ENCODE measurements around the gene SRD5A1.

SRD5A1 gene

DNA sequence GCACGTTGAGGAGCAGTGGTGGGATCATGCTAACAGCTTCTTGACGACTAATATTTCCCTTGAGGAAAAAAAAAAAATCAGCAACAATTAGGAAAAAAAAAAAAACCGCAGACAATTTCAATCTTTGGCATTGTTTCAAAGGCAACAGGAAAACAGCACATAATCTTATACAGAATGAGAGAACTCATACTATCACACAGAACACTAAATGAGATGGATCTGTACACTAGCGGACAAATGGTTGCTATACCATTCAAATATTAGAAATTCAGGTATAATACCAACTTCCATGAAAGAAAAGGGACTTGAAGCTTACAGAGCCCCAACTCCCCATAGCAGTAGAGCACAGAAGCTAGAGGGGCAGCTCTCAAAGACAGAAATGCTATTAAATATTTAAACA, 10.0 kb upstream of the SRD5A1 start:
- Histone ChIP-seq H3K4me3 (ENCODE audit: insufficient read depth, low read depth, low read length, poor library complexity, severe bottlenecking) (no peak overlapping the region), H3K4me1 (ENCODE audit: control insufficient read depth, insufficient read depth, low read length, poor library complexity, severe bottlenecking) (no peaks in the 10 kb centered on the region), H3K27me3 (replicated peaks; ENCODE audit: control insufficient read depth, insufficient read depth, low read length, poor library complexity, severe bottlenecking) (no peaks in the 10 kb centered on the region), H3K27ac (ENCODE audit: insufficient read depth, low read length, poor library complexity, severe bottlenecking) (no peak overlapping the region), H3K36me3 (ENCODE audit: control insufficient read depth, insufficient read depth, low read length) (peaks cover 66% of the 10 kb centered on the region), H3K9me3 (ENCODE audit: control insufficient read depth, low read length) (no peaks in the 10 kb centered on the region)
- no peak for DNase-seq

DNA sequence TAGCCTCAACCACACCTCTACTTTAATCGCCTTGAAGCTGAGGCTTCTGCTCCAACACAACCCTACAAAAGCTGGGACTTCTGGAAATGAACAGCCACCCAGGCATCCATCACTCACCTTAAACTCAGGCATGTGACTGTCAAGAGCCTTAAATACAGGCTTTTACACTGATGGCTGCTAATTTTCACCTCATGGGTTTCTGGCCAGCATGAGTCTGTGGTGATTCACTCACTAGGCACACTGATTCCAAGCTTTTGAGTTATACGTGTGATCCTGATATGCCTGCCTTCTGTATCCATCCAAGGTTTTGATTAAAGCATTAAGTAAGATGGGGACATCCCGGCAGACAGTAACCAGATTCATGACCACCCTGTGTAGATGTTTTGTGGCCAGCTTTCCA, 9.3 kb upstream of the SRD5A1 start:
- Histone ChIP-seq H3K27me3 (replicated peaks; ENCODE audit: control insufficient read depth, insufficient read depth, low read length, poor library complexity, severe bottlenecking) (no peaks in the 10 kb centered on the region), H3K36me3 (ENCODE audit: control insufficient read depth, insufficient read depth, low read length) (peaks cover 66% of the 10 kb centered on the region), H3K4me1 (ENCODE audit: control insufficient read depth, insufficient read depth, low read length, poor library complexity, severe bottlenecking) (no peaks in the 10 kb centered on the region), H3K4me3 (ENCODE audit: insufficient read depth, low read depth, low read length, poor library complexity, severe bottlenecking) (no peak overlapping the region), H3K27ac (ENCODE audit: insufficient read depth, low read length, poor library complexity, severe bottlenecking) (no peak overlapping the region), H3K9me3 (ENCODE audit: control insufficient read depth, low read length) (no peaks in the 10 kb centered on the region)
- no peak for DNase-seq

DNA sequence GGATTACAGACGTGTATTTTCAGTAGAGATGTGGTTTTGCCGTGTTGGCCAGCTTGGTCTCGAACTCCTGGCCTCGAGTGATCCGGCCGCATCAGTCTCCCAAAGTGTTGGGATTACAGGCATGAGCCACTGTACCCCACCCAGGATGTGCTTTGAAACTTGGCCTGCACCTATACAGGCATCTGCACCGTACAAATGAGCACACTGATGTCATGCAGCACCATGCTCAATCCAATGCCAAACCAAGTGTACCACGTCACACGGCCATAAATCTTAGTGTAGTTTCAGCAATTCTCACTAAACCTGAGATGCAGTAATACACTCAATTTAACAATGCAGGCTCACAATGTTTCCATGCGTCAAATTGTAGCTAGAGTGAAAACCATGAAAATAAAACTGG, 6.7 kb upstream of the SRD5A1 start:
- no peak for DNase-seq
- Histone ChIP-seq H3K27ac (ENCODE audit: insufficient read depth, low read length, poor library complexity, severe bottlenecking) (no peak overlapping the region), H3K4me3 (ENCODE audit: insufficient read depth, low read depth, low read length, poor library complexity, severe bottlenecking) (no peak overlapping the region), H3K36me3 (ENCODE audit: control insufficient read depth, insufficient read depth, low read length) (peaks cover 65% of the 10 kb centered on the region), H3K27me3 (replicated peaks; ENCODE audit: control insufficient read depth, insufficient read depth, low read length, poor library complexity, severe bottlenecking) (no peaks in the 10 kb centered on the region), H3K9me3 (ENCODE audit: control insufficient read depth, low read length) (no peaks in the 10 kb centered on the region), H3K4me1 (ENCODE audit: control insufficient read depth, insufficient read depth, low read length, poor library complexity, severe bottlenecking) (peaks cover 5% of the 10 kb centered on the region)

DNA sequence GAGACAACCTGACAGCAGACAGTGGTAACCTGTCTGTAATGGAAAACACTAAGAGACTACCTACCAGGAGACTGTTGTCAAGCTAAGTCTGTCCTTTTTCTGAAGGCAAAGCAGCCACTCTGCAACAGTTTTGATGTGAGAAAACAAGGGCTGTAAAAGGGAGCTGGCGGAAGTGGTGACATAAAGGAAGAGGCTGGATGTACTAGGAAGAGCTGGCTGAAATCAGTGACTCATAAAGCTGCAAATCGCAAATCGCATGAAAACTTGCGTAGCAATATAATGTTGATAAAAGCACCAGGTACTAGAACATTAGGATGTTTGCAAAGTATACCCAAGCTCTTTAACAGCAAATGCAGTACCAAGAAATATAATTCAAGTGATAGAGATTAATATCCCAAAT, 1.8 kb upstream of the SRD5A1 start:
- H3K36me3 ChIP-seq (ENCODE audit: control insufficient read depth, insufficient read depth, low read length) = peaks cover 30% of the 10 kb centered on the region
- H3K4me1 ChIP-seq (ENCODE audit: control insufficient read depth, insufficient read depth, low read length, poor library complexity, severe bottlenecking) = peaks cover 17% of the 10 kb centered on the region
- H3K9me3 ChIP-seq (ENCODE audit: control insufficient read depth, low read length) = no peaks in the 10 kb centered on the region
- DNase-seq = no peak
- no peak overlapping the region for H3K27ac ChIP-seq (ENCODE audit: insufficient read depth, low read length, poor library complexity, severe bottlenecking)
- H3K4me3 ChIP-seq (ENCODE audit: insufficient read depth, low read depth, low read length, poor library complexity, severe bottlenecking) = peak overlapping the region; percentile 96
- H3K27me3 ChIP-seq (replicated peaks; ENCODE audit: control insufficient read depth, insufficient read depth, low read length, poor library complexity, severe bottlenecking) = no peaks in the 10 kb centered on the region

DNA sequence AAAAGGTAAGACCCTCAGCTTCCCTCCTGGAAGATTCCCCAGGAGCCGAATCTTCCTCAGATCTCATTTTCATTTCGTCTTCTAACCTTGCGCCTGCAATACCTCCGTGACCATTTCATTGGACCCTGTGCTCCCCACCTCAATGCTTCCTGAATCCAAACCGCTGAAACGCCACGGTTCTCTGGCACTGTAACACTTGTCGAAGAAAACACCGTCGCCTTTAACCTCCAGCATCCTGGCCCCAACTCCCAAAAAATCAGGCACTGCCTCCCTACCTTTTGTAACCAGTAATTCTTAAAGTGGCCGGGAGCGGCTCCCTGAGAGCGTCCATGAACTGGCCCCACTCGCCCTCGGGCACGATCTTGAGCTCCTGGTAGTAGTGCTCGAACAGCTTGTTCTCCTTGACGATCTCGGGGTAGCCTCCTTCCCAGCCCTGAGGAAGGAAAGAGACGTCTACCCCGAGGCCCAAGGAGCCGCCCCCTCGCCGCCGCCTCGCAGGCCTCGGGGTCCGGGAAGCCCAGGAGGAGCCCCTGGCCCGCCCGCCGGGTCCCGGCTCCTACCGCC, 834 bp upstream of the SRD5A1 start:
- DNase-seq = no peak
- H3K27me3 ChIP-seq (replicated peaks; ENCODE audit: control insufficient read depth, insufficient read depth, low read length, poor library complexity, severe bottlenecking) = no peaks in the 10 kb centered on the region
- H3K27ac ChIP-seq (ENCODE audit: insufficient read depth, low read length, poor library complexity, severe bottlenecking) = peak overlapping the region; percentile 86
- H3K9me3 ChIP-seq (ENCODE audit: control insufficient read depth, low read length) = no peaks in the 10 kb centered on the region
- H3K36me3 ChIP-seq (ENCODE audit: control insufficient read depth, insufficient read depth, low read length) = peaks cover 21% of the 10 kb centered on the region
- peaks cover 17% of the 10 kb centered on the region for H3K4me1 ChIP-seq (ENCODE audit: control insufficient read depth, insufficient read depth, low read length, poor library complexity, severe bottlenecking)
- H3K4me3 ChIP-seq (ENCODE audit: insufficient read depth, low read depth, low read length, poor library complexity, severe bottlenecking) = peak overlapping the region; percentile 96

DNA sequence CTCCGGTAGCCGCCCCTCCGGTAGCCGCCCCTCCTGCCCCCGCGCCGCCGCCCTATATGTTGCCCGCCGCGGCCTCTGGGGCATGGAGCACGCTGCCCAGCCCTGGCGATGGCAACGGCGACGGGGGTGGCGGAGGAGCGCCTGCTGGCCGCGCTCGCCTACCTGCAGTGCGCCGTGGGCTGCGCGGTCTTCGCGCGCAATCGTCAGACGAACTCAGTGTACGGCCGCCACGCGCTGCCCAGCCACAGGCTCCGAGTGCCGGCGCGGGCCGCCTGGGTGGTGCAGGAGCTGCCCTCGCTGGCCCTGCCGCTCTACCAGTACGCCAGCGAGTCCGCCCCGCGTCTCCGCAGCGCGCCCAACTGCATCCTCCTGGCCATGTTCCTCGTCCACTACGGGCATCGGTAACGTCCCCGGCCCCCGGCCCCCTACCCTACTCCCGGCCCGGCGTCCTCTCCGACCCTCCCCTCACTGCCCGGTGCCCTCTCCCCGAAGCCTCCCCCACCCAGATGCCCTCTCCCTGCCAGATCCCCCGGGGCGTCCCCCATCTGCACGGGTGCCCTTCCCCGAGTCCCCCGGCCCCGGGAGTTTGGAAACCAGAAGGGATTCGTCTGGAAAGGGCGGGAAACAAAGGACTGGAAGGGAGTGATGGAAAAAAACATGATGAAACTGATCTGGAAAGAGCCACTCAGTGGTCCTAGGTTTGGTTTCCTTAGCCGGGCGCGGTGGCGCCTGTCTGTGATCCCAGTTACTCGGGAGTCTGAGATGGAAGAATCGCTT, 417 bp downstream of the SRD5A1 start:
- Histone ChIP-seq H3K4me1 (ENCODE audit: control insufficient read depth, insufficient read depth, low read length, poor library complexity, severe bottlenecking) (peaks cover 17% of the 10 kb centered on the region), H3K36me3 (ENCODE audit: control insufficient read depth, insufficient read depth, low read length) (peaks cover 17% of the 10 kb centered on the region), H3K27me3 (replicated peaks; ENCODE audit: control insufficient read depth, insufficient read depth, low read length, poor library complexity, severe bottlenecking) (no peaks in the 10 kb centered on the region), H3K9me3 (ENCODE audit: control insufficient read depth, low read length) (no peaks in the 10 kb centered on the region), H3K27ac (ENCODE audit: insufficient read depth, low read length, poor library complexity, severe bottlenecking) (peak overlapping the region; percentile 86), H3K4me3 (ENCODE audit: insufficient read depth, low read depth, low read length, poor library complexity, severe bottlenecking) (peak overlapping the region; percentile 96)
- no peak for DNase-seq

DNA sequence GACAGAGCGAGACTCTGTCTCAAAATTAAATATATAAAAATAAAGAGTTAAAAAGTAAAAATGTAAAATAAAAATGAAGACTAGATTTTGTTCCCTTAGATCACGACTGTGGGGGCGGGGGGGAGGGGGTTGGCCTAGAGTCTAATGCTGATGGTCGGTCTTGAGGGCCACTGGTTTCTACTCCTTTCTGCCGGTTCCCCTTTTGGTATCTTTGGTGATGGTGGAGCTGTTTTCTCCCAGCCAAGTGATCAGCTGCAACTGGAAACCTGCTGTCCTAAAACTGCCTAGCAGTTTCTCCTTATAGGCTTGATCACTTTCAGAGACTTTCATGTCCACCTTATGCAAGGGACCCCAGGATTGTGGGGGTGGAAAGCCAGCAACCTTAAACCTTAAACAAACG, 1.1 kb downstream of the SRD5A1 start:
- H3K27ac ChIP-seq (ENCODE audit: insufficient read depth, low read length, poor library complexity, severe bottlenecking) = no peak overlapping the region
- peak overlapping the region; percentile 96 for H3K4me3 ChIP-seq (ENCODE audit: insufficient read depth, low read depth, low read length, poor library complexity, severe bottlenecking)

GRCh38 chr5:6634788-6635430, 1.7 kb downstream of the SRD5A1 start:
- DNase-seq = no peak
- Histone ChIP-seq H3K27ac (ENCODE audit: insufficient read depth, low read length, poor library complexity, severe bottlenecking) (no peak overlapping the region), H3K36me3 (ENCODE audit: control insufficient read depth, insufficient read depth, low read length) (peaks cover 9% of the 10 kb centered on the region), H3K4me1 (ENCODE audit: control insufficient read depth, insufficient read depth, low read length, poor library complexity, severe bottlenecking) (peaks cover 17% of the 10 kb centered on the region), H3K27me3 (replicated peaks; ENCODE audit: control insufficient read depth, insufficient read depth, low read length, poor library complexity, severe bottlenecking) (no peaks in the 10 kb centered on the region), H3K4me3 (ENCODE audit: insufficient read depth, low read depth, low read length, poor library complexity, severe bottlenecking) (no peak overlapping the region), H3K9me3 (ENCODE audit: control insufficient read depth, low read length) (no peaks in the 10 kb centered on the region)

More for the DNA sequence above, 1.1 kb downstream of the SRD5A1 start:
- Histone ChIP-seq H3K4me1 (ENCODE audit: control insufficient read depth, insufficient read depth, low read length, poor library complexity, severe bottlenecking) (peaks cover 17% of the 10 kb centered on the region), H3K9me3 (ENCODE audit: control insufficient read depth, low read length) (no peaks in the 10 kb centered on the region), H3K36me3 (ENCODE audit: control insufficient read depth, insufficient read depth, low read length) (peaks cover 14% of the 10 kb centered on the region), H3K27me3 (replicated peaks; ENCODE audit: control insufficient read depth, insufficient read depth, low read length, poor library complexity, severe bottlenecking) (no peaks in the 10 kb centered on the region)
- DNase-seq = no peak

GRCh38 chr5:6636293-6636692, 3.1 kb downstream of the SRD5A1 start:
- Histone ChIP-seq H3K4me3 (ENCODE audit: insufficient read depth, low read depth, low read length, poor library complexity, severe bottlenecking) (no peak overlapping the region), H3K4me1 (ENCODE audit: control insufficient read depth, insufficient read depth, low read length, poor library complexity, severe bottlenecking) (peaks cover 14% of the 10 kb centered on the region), H3K36me3 (ENCODE audit: control insufficient read depth, insufficient read depth, low read length) (peaks cover 2% of the 10 kb centered on the region), H3K27ac (ENCODE audit: insufficient read depth, low read length, poor library complexity, severe bottlenecking) (no peak overlapping the region), H3K27me3 (replicated peaks; ENCODE audit: control insufficient read depth, insufficient read depth, low read length, poor library complexity, severe bottlenecking) (no peaks in the 10 kb centered on the region), H3K9me3 (ENCODE audit: control insufficient read depth, low read length) (no peaks in the 10 kb centered on the region)
- DNase-seq = no peak

DNA sequence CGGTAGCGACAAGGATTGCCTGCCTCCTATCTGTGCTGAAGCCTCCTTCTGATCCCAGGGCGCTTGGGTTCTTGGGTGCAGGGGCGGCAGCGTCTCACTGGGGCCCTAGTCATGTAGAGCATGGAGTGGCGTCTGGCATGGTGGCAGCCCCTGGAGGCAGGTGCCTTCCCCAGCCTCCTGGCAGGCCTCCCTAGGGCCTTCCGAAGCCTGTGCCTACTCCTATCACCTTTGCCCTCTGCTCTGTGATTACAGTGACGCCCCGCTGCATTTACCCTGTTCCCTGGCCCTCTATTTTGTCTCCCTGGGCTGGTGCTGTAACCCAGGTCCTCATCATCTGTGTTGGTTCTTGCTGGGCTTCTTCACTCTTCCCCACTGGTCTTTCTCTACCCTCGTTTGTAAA, 3.8 kb downstream of the SRD5A1 start:
- Histone ChIP-seq H3K9me3 (ENCODE audit: control insufficient read depth, low read length) (no peaks in the 10 kb centered on the region), H3K36me3 (ENCODE audit: control insufficient read depth, insufficient read depth, low read length) (no peaks in the 10 kb centered on the region), H3K27ac (ENCODE audit: insufficient read depth, low read length, poor library complexity, severe bottlenecking) (no peak overlapping the region), H3K4me3 (ENCODE audit: insufficient read depth, low read depth, low read length, poor library complexity, severe bottlenecking) (no peak overlapping the region), H3K4me1 (ENCODE audit: control insufficient read depth, insufficient read depth, low read length, poor library complexity, severe bottlenecking) (peaks cover 10% of the 10 kb centered on the region), H3K27me3 (replicated peaks; ENCODE audit: control insufficient read depth, insufficient read depth, low read length, poor library complexity, severe bottlenecking) (no peaks in the 10 kb centered on the region)
- no peak for DNase-seq
